ENCODE data around the gene GLT6D1. TPM values are rescaled to one million over a fixed set of nuclear protein-coding genes. Genes with fewer than 3 reads are reported as not detected.

Gene GLT6D1
- total and polyA plus RNA-seq, 2 donors (not counting 1 experiment from before 2014, with no cell fraction given): not detected

DNA sequence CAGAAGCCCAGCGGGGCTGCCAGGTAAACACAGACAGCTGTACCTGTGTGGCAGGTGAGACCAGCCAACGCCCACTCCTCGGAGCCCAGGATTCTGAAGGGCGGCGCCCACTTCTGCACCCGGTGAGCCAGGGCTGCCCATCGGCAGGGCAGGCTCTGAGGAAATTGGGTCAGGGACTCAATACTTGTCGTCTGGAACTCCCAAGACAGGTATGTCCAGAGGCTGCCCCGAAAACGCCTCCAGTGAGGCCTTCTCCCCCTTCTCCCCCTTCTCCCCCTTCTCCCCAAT lies 19.8 kb downstream of the GLT6D1 start:
- peaks cover 5% of the 10 kb centered on the region for H3K27me3 Mint-ChIP-seq
- ATAC-seq (ENCODE audit: low read depth): no peak

DNA sequence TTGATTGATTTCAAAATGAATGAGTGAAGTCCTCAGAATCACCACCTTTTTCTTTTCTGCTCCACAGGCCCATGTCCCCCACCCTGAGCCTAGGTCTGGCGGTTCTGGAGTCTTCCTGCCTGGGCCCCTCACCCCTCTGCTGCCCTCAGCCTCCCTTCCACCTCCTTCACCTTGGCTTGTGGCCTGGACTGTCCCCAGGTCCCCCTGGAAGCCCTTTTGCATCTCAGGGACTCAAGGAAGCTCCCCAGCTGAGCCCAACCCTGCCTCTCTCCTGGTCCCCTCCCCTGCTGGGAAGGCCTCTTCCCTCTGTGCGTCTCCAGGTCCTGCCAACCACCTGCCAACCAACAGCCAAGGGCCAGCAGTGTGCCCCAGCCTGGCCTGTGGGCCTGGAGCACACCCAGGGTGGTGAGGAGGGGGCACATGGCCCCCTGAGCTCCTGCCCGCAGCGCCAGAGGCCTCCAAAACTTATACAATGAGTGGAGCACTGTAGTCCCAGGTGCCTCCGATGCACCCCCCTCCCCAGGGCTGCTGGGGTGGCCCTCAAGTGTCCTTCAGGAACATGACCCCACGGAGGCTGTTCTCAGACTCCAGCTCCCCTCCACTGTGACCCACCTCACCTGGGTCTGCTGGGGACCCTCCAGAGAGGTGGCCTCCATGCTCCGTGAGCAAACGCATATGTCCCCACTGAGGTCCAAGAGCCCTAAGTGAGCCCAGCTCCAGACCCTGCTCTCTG lies 20.3 kb downstream of the GLT6D1 start:
- Histone ChIP-seq H2AFZ (ENCODE audit: insufficient read depth, low read depth, low read length, poor library complexity, severe bottlenecking) (no peak overlapping the region), H3K27me3 (replicated peaks in 1 of 4; ENCODE audit: control extremely low read depth in 1 of 4, control insufficient read depth in 3 of 4, insufficient read depth in 4 of 4, low read length in 3 of 4) (no peaks in the 10 kb centered on the region), H3K79me2 (ENCODE audit: control insufficient read depth, insufficient read depth, low read length) (no peaks in the 10 kb centered on the region), H3K4me3 (ENCODE audit: control extremely low read depth in 1 of 5, extremely low read depth in 1 of 5, insufficient read depth in 1 of 5, low read depth in 2 of 5, low read length in 4 of 5) (no peak overlapping the region), H3K27ac (ENCODE audit: low read length in 2 of 2) (no peak overlapping the region), H4K20me1 (ENCODE audit: control insufficient read depth, insufficient read depth, low read length, poor library complexity, severe bottlenecking) (no peaks in the 10 kb centered on the region), H3K4me1 (ENCODE audit: control insufficient read depth in 2 of 2, insufficient read depth in 2 of 2, low read length in 2 of 2) (no peaks in the 10 kb centered on the region), H3K36me3 (replicated peaks in 1 of 2; ENCODE audit: control extremely low read depth in 1 of 2, control insufficient read depth in 1 of 2, extremely low read depth in 1 of 2, insufficient read depth in 2 of 2, low read length in 1 of 2) (no peaks in the 10 kb centered on the region), H3K4me2 (replicated peaks; ENCODE audit: low read depth, low read length, poor library complexity, severe bottlenecking) (no peak overlapping the region), H3K9me3 (ENCODE audit: control extremely low read depth in 1 of 3, control insufficient read depth in 2 of 3, insufficient read depth in 1 of 3, low read length in 2 of 3) (no peaks in the 10 kb centered on the region), H3K9ac (ENCODE audit: low read length) (no peak overlapping the region)
- Mint-ChIP-seq H3K27ac (no peak overlapping the region), H3K27me3 (peaks cover 5% of the 10 kb centered on the region), H3K4me1 (no peaks in the 10 kb centered on the region), H3K4me3 (no peak overlapping the region), H3K9me3 (ENCODE audit: insufficient read depth) (no peaks in the 10 kb centered on the region)
- no peak for DNase-seq
- no peak for TF ChIP-seq EZH2 (IDR thresholded peaks at IDR 0.05; ENCODE audit: borderline replicate concordance, insufficient read depth, low read depth, low read length, poor library complexity, severe bottlenecking)
- TF ChIP-seq, protein P1, sequence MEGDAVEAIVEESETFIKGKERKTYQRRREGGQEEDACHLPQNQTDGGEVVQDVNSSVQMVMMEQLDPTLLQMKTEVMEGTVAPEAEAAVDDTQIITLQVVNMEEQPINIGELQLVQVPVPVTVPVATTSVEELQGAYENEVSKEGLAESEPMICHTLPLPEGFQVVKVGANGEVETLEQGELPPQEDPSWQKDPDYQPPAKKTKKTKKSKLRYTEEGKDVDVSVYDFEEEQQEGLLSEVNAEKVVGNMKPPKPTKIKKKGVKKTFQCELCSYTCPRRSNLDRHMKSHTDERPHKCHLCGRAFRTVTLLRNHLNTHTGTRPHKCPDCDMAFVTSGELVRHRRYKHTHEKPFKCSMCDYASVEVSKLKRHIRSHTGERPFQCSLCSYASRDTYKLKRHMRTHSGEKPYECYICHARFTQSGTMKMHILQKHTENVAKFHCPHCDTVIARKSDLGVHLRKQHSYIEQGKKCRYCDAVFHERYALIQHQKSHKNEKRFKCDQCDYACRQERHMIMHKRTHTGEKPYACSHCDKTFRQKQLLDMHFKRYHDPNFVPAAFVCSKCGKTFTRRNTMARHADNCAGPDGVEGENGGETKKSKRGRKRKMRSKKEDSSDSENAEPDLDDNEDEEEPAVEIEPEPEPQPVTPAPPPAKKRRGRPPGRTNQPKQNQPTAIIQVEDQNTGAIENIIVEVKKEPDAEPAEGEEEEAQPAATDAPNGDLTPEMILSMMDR (IDR thresholded peaks at IDR 0.05): no peak
- ChIA-PET POLR2A (no interaction called here), CTCF (interaction anchor here (1.3 kb wide), 1 partner anchor 18 kb away, joined by 5 read pairs; no protein-coding TSS in a partner anchor)
- 83% methylated on average over 5 of the region's 8 CpGs for WGBS (ENCODE audit: insufficient coverage)
- intact Hi-C loops (cut with micrococcal nuclease): no loop called here
- ATAC-seq (ENCODE audit: low read depth): no peak

More for the DNA sequence above, 19.8 kb downstream of the GLT6D1 start:
- H3K27ac ChIP-seq (ENCODE audit: low read length in 2 of 2): no peak overlapping the region
- no peaks in the 10 kb centered on the region for H4K20me1 ChIP-seq (ENCODE audit: control insufficient read depth, insufficient read depth, low read length, poor library complexity, severe bottlenecking)
- H2AFZ ChIP-seq (ENCODE audit: insufficient read depth, low read depth, low read length, poor library complexity, severe bottlenecking): no peak overlapping the region
- H3K27me3 ChIP-seq (replicated peaks in 1 of 4; ENCODE audit: control extremely low read depth in 1 of 4, control insufficient read depth in 3 of 4, insufficient read depth in 4 of 4, low read length in 3 of 4): no peaks in the 10 kb centered on the region
- H3K9ac ChIP-seq (ENCODE audit: low read length): no peak overlapping the region
- no peak for DNase-seq
- H3K4me3 Mint-ChIP-seq: no peak overlapping the region
- ChIA-PET POLR2A (no interaction called here), CTCF (interaction anchor here (1.3 kb wide), 1 partner anchor 19 kb away, joined by 5 read pairs; no protein-coding TSS in a partner anchor)
- H3K79me2 ChIP-seq (ENCODE audit: control insufficient read depth, insufficient read depth, low read length): no peaks in the 10 kb centered on the region
- TF ChIP-seq EZH2 (IDR thresholded peaks at IDR 0.05; ENCODE audit: borderline replicate concordance, insufficient read depth, low read depth, low read length, poor library complexity, severe bottlenecking): no peak
- TF ChIP-seq, protein P1 (IDR thresholded peaks at IDR 0.05): no peak
- no peaks in the 10 kb centered on the region for H3K4me1 Mint-ChIP-seq
- no peaks in the 10 kb centered on the region for H3K9me3 Mint-ChIP-seq (ENCODE audit: insufficient read depth)
- intact Hi-C loops (cut with micrococcal nuclease): no loop called here
- no peaks in the 10 kb centered on the region for H3K4me1 ChIP-seq (ENCODE audit: control insufficient read depth in 2 of 2, insufficient read depth in 2 of 2, low read length in 2 of 2)
- H3K36me3 ChIP-seq (replicated peaks in 1 of 2; ENCODE audit: control extremely low read depth in 1 of 2, control insufficient read depth in 1 of 2, extremely low read depth in 1 of 2, insufficient read depth in 2 of 2, low read length in 1 of 2): no peaks in the 10 kb centered on the region
- no peak overlapping the region for H3K4me3 ChIP-seq (ENCODE audit: control extremely low read depth in 1 of 5, extremely low read depth in 1 of 5, insufficient read depth in 1 of 5, low read depth in 2 of 5, low read length in 4 of 5)
- no peak overlapping the region for H3K27ac Mint-ChIP-seq
- H3K9me3 ChIP-seq (ENCODE audit: control extremely low read depth in 1 of 3, control insufficient read depth in 2 of 3, insufficient read depth in 1 of 3, low read length in 2 of 3): no peaks in the 10 kb centered on the region
- H3K4me2 ChIP-seq (replicated peaks; ENCODE audit: low read depth, low read length, poor library complexity, severe bottlenecking): no peak overlapping the region
- 88% methylated on average over 8 of the region's 10 CpGs for WGBS (ENCODE audit: insufficient coverage)
